Activated CD8-positive, alpha-beta memory T cell treated with anti-CD3 and anti-CD28 coated beads, Interleukin-2, amount 50 U/mL, for 48 hours (primary cell): ENCODE data around the gene KNG1.

Source experiments
- DNase-seq: peaks from one replicate; pipeline ENCODE4 v3.0.0-alpha.2; 2020

KNG1 gene

GRCh38 chr3:186713499-186713898, 3.7 kb upstream of the KNG1 start:
- no peak for DNase-seq

GRCh38 chr3:186719945-186720739, 3.0 kb downstream of the KNG1 start:
- no peak for DNase-seq

GRCh38 chr3:186722457-186722856, 5.3 kb downstream of the KNG1 start:
- DNase-seq = no peak

- no peak for DNase-seq
Observed at GRCh38 chr3:186724911-186725310, 7.8 kb downstream of the KNG1 start.

GRCh38 chr3:186732169-186732766, 15.1 kb downstream of the KNG1 start:
- no peak for DNase-seq

- no peak for DNase-seq
Observed at GRCh38 chr3:186742618-186743380, 25.6 kb downstream of the KNG1 start.

- DNase-seq = no peak
Observed at GRCh38 chr3:186743666-186744065, 26.5 kb downstream of the KNG1 start.

GRCh38 chr3:186746008-186746407, 28.8 kb downstream of the KNG1 start:
- no peak for DNase-seq

GRCh38 chr3:186750316-186750715, 33.2 kb downstream of the KNG1 start:
- no peak for DNase-seq

- no peak for DNase-seq
Observed at GRCh38 chr3:186751480-186751879, 34.3 kb downstream of the KNG1 start.

GRCh38 chr3:186754006-186754405, 36.8 kb downstream of the KNG1 start:
- DNase-seq = no peak

- DNase-seq = no peak
Observed at GRCh38 chr3:186754871-186755270, 37.7 kb downstream of the KNG1 start.

GRCh38 chr3:186757214-186757613, 40.1 kb downstream of the KNG1 start:
- no peak for DNase-seq

GRCh38 chr3:186757686-186758220, 40.6 kb downstream of the KNG1 start:
- no peak for DNase-seq

- DNase-seq = no peak
Observed at GRCh38 chr3:186759231-186759930, 42.2 kb downstream of the KNG1 start.

- no peak for DNase-seq
Observed at GRCh38 chr3:186760141-186760833, 43.1 kb downstream of the KNG1 start.

GRCh38 chr3:186760897-186761447, 43.8 kb downstream of the KNG1 start:
- no peak for DNase-seq

- DNase-seq = peak; percentile 70
Observed at GRCh38 chr3:186772281-186772694, 55.1 kb downstream of the KNG1 start.

- DNase-seq = peak; percentile 87
Observed at GRCh38 chr3:186772701-186773417, 55.7 kb downstream of the KNG1 start.

- no peak for DNase-seq
Observed at GRCh38 chr3:186775999-186776398, 58.8 kb downstream of the KNG1 start.

- DNase-seq = no peak
Observed at GRCh38 chr3:186779204-186779603, 62.0 kb downstream of the KNG1 start.
